Measurements from ENCODE around the gene PNPLA6.

- TF ChIP-seq CTCF (conservative IDR thresholded peaks at IDR 0.05; ENCODE audit: low read depth in 2 of 2) (no peak), EZH2 (IDR thresholded peaks at IDR 0.05; ENCODE audit: low read depth, unreplicated experiment) (no peak), POLR2AphosphoS5 (IDR thresholded peaks at IDR 0.05; ENCODE audit: low read depth) (no peak), REST (IDR thresholded peaks at IDR 0.05; ENCODE audit: unreplicated experiment) (no peak), NANOG (IDR thresholded peaks at IDR 0.05; ENCODE audit: borderline replicate concordance) (no peak), CREB1 (CRISPR knock-in tag; IDR thresholded peaks at IDR 0.05; ENCODE audit: low read depth) (no peak), JUNB (IDR thresholded peaks at IDR 0.05; ENCODE audit: unreplicated experiment) (no peak), EZH2phosphoT487 (IDR thresholded peaks at IDR 0.05; ENCODE audit: unreplicated experiment) (no peak), ETS1 (IDR thresholded peaks at IDR 0.05) (no peak), STAT1 (IDR thresholded peaks at IDR 0.05; ENCODE audit: unreplicated experiment) (no peak), ZNF114 (CRISPR knock-in tag; IDR thresholded peaks at IDR 0.05) (no peak), ZNF462 (CRISPR knock-in tag; IDR thresholded peaks at IDR 0.05) (no peak)
Measured at GRCh38 chr19:7492558-7492957, 43.0 kb upstream of the PNPLA6 start.
